Mucosa of stomach (tissue), 1 donor: ENCODE measurements around the gene NLRP4.

Experiments
- H3K27me3 ChIP-seq: one replicate; pipeline ENCODE4 v1.7.0; 2013; ENCODE audit warnings: mild to moderate bottlenecking, low read length; ENCODE audit not compliant: control insufficient read depth, insufficient read depth
- H3K36me3 ChIP-seq: one replicate; pipeline ENCODE4 v1.7.0; 2013; ENCODE audit warnings: low read length; ENCODE audit not compliant: control insufficient read depth, insufficient read depth
- H3K4me1 ChIP-seq: one replicate; pipeline ENCODE4 v1.7.0; 2013; ENCODE audit warnings: mild to moderate bottlenecking, low read length; ENCODE audit not compliant: control insufficient read depth, insufficient read depth
- H3K4me3 ChIP-seq: one replicate; pipeline ENCODE4 v1.7.0; 2013; ENCODE audit warnings: low read length
- H3K9ac ChIP-seq: one replicate; pipeline ENCODE4 v1.7.0; 2013; ENCODE audit warnings: mild to moderate bottlenecking, low read length, moderate library complexity
- H3K9me3 ChIP-seq: one replicate; pipeline ENCODE4 v1.7.0; 2013; ENCODE audit warnings: mild to moderate bottlenecking, low read length, moderate library complexity; ENCODE audit not compliant: control insufficient read depth
- donor health status: Pancreatic carcinoma.

Gene NLRP4

GRCh38 chr19:55838906-55839305, 2.6 kb downstream of the NLRP4 start:
- Histone ChIP-seq H3K4me1 (no peaks in the 10 kb centered on the region), H3K27me3 (no peaks in the 10 kb centered on the region), H3K9ac (no peak overlapping the region), H3K4me3 (no peak overlapping the region), H3K36me3 (no peaks in the 10 kb centered on the region), H3K9me3 (no peaks in the 10 kb centered on the region)

- Histone ChIP-seq H3K9me3 (no peaks in the 10 kb centered on the region), H3K9ac (no peak overlapping the region), H3K4me1 (no peaks in the 10 kb centered on the region), H3K27me3 (no peaks in the 10 kb centered on the region), H3K4me3 (no peak overlapping the region), H3K36me3 (no peaks in the 10 kb centered on the region)
Observed at GRCh38 chr19:55855160-55855559, 18.8 kb downstream of the NLRP4 start.

GRCh38 chr19:55857149-55857548, 20.8 kb downstream of the NLRP4 start:
- H3K36me3 ChIP-seq, result no peaks in the 10 kb centered on the region
- no peaks in the 10 kb centered on the region for H3K4me1 ChIP-seq
- no peak overlapping the region for H3K4me3 ChIP-seq
- no peaks in the 10 kb centered on the region for H3K27me3 ChIP-seq
- H3K9ac ChIP-seq, result no peak overlapping the region
- H3K9me3 ChIP-seq, result no peaks in the 10 kb centered on the region

- Histone ChIP-seq H3K36me3 (no peaks in the 10 kb centered on the region), H3K27me3 (no peaks in the 10 kb centered on the region), H3K9ac (no peak overlapping the region), H3K4me1 (no peaks in the 10 kb centered on the region), H3K9me3 (no peaks in the 10 kb centered on the region), H3K4me3 (no peak overlapping the region)
Observed at GRCh38 chr19:55857974-55858373, 21.6 kb downstream of the NLRP4 start.

GRCh38 chr19:55858401-55858800, 22.1 kb downstream of the NLRP4 start:
- Histone ChIP-seq H3K4me3 (no peak overlapping the region), H3K9ac (no peak overlapping the region), H3K27me3 (no peaks in the 10 kb centered on the region), H3K9me3 (no peaks in the 10 kb centered on the region), H3K36me3 (no peaks in the 10 kb centered on the region), H3K4me1 (no peaks in the 10 kb centered on the region)

GRCh38 chr19:55858969-55859368, 22.6 kb downstream of the NLRP4 start:
- H3K27me3 ChIP-seq, result no peaks in the 10 kb centered on the region
- H3K36me3 ChIP-seq, result no peaks in the 10 kb centered on the region

GRCh38 chr19:55866521-55866920, 30.2 kb downstream of the NLRP4 start:
- Histone ChIP-seq H3K27me3 (no peaks in the 10 kb centered on the region), H3K9me3 (no peaks in the 10 kb centered on the region), H3K36me3 (no peaks in the 10 kb centered on the region), H3K4me1 (no peaks in the 10 kb centered on the region), H3K9ac (no peak overlapping the region), H3K4me3 (no peak overlapping the region)

More at GRCh38 chr19:55858969-55859368, 22.6 kb downstream of the NLRP4 start:
- Histone ChIP-seq H3K9me3 (no peaks in the 10 kb centered on the region), H3K4me3 (no peak overlapping the region), H3K9ac (no peak overlapping the region), H3K4me1 (no peaks in the 10 kb centered on the region)

GRCh38 chr19:55867101-55867500, 30.8 kb downstream of the NLRP4 start:
- H3K9me3 ChIP-seq, result no peaks in the 10 kb centered on the region
- no peaks in the 10 kb centered on the region for H3K27me3 ChIP-seq
- no peaks in the 10 kb centered on the region for H3K4me1 ChIP-seq
- no peak overlapping the region for H3K4me3 ChIP-seq
- no peak overlapping the region for H3K9ac ChIP-seq
- no peaks in the 10 kb centered on the region for H3K36me3 ChIP-seq

GRCh38 chr19:55870736-55871135, 34.4 kb downstream of the NLRP4 start:
- Histone ChIP-seq H3K36me3 (no peaks in the 10 kb centered on the region), H3K9me3 (no peaks in the 10 kb centered on the region), H3K4me1 (no peaks in the 10 kb centered on the region), H3K4me3 (no peak overlapping the region), H3K9ac (no peak overlapping the region), H3K27me3 (no peaks in the 10 kb centered on the region)

GRCh38 chr19:55877211-55877610, 40.9 kb downstream of the NLRP4 start:
- Histone ChIP-seq H3K36me3 (no peaks in the 10 kb centered on the region), H3K4me3 (no peak overlapping the region), H3K4me1 (no peaks in the 10 kb centered on the region), H3K9ac (no peak overlapping the region), H3K9me3 (no peaks in the 10 kb centered on the region), H3K27me3 (no peaks in the 10 kb centered on the region)

- Histone ChIP-seq H3K36me3 (no peaks in the 10 kb centered on the region), H3K4me1 (no peaks in the 10 kb centered on the region), H3K9me3 (no peaks in the 10 kb centered on the region), H3K27me3 (no peaks in the 10 kb centered on the region), H3K4me3 (no peak overlapping the region), H3K9ac (no peak overlapping the region)
Observed at GRCh38 chr19:55882626-55883025, 46.3 kb downstream of the NLRP4 start.

GRCh38 chr19:55898911-55899310, 62.6 kb downstream of the NLRP4 start:
- no peak overlapping the region for H3K9ac ChIP-seq
- H3K27me3 ChIP-seq, result no peaks in the 10 kb centered on the region
- no peaks in the 10 kb centered on the region for H3K9me3 ChIP-seq
- no peak overlapping the region for H3K4me3 ChIP-seq
- H3K4me1 ChIP-seq, result no peaks in the 10 kb centered on the region
- no peaks in the 10 kb centered on the region for H3K36me3 ChIP-seq

- no peaks in the 10 kb centered on the region for H3K9me3 ChIP-seq
- no peaks in the 10 kb centered on the region for H3K36me3 ChIP-seq
- H3K9ac ChIP-seq, result no peak overlapping the region
- no peaks in the 10 kb centered on the region for H3K4me1 ChIP-seq
- no peaks in the 10 kb centered on the region for H3K27me3 ChIP-seq
- no peak overlapping the region for H3K4me3 ChIP-seq
Observed at GRCh38 chr19:55901369-55902079, 65.2 kb downstream of the NLRP4 start.
